ENCODE results near the gene CD300H.

DNA sequence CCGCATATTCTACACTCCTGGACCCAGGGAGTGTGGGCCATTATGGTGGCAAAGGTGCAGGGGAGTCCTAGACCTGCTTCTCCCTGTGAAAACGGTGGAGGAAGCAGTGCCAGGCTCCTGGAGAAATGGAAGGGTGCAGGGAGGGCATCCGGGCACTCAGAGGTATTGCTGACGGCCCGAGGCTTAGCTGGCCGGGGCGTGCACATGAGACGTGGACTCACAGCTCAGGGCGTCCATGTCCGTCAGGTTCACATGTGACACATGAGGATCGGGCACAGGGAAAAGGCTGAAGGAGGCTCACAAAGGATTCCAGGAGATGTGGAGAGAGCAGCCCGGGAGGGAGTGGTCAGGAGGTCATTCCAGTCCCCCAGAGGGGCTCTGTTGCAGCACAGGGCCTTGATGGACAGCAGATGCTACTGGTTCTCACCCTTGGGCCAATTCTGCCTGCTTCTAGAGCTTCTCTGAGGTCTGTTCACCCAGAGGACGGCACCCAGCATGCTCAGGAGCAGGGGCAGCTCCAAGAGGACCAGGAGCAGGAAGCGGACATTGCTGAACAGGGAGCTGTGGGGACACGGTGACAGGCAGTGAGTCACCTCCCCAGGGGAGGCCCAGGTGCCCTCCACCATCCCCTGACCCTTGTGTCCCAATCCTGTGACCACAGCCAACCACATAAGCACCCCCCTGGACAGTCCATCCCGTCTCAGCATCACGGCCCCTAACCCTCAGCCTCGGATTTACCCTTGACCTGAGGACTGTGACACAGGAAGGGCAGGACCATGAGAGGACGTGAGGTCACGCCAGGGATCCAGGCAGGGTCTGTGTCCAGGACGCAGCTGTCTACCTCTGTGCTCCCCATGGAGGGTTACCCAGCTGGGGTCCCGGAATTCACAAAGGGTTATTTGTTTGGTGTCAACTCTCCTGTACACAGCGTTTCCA lies 25.9 kb downstream of the CD300H start:
- TF ChIP-seq CTCF (IDR thresholded peaks at IDR 0.05), result no peak
- no peak for TF ChIP-seq POLR2A (IDR thresholded peaks at IDR 0.05)
